Measurements from ENCODE around the gene ZSWIM9.

DNA sequence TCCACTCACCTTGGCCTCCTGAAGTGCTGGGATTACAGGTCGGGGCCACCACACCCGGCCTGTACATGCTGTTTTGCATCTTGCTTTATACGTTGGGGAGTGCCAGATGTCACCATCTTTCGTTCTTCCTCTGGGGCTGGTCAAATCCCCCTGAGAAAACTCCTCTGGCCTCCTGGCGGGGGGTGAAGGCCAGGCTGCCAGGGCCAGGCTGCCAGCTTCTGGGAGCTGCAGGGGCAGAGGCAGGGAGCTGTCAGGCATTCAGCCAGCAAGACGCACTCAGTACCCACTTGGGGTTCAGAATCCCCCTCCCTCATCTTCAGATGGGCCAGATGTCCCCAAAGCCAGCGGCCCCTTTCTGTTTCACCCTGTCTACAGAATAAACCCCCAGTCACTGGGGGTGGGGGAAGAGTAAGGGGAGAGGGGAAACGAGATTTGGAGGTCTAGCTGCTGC, 16.1 kb downstream of the ZSWIM9 start:
- TF ChIP-seq POLR2A (IDR thresholded peaks at IDR 0.05; ENCODE audit: low read length) (no peak), GATA1 (IDR thresholded peaks at IDR 0.05; ENCODE audit: low read depth, low read length) (no peak)

All from erythroblast (primary cell).